ENCODE data around the gene BHMT. TPM values are rescaled to one million over a fixed set of nuclear protein-coding genes. Genes with fewer than 3 reads are reported as not detected.

The BHMT gene
- total RNA-seq, 1 experiment from 2014 or later: 1.2 TPM

- no peak for TF ChIP-seq ZSCAN18 (CRISPR knock-in tag; IDR thresholded peaks at IDR 0.05)
- no peak for TF ChIP-seq ZNF281 (CRISPR knock-in tag; IDR thresholded peaks at IDR 0.05)
- TF ChIP-seq ZNF121 (CRISPR knock-in tag; IDR thresholded peaks at IDR 0.05): no peak
- no peak for TF ChIP-seq ELF4 (CRISPR knock-in tag; IDR thresholded peaks at IDR 0.05; ENCODE audit: low read depth)
- TF ChIP-seq SMAD4 (CRISPR knock-in tag; IDR thresholded peaks at IDR 0.05): no peak
Measured at GRCh38 chr5:79181419-79182022, 69.9 kb downstream of the BHMT start (continued).

Other genes starting within 250 kb of the BHMT start
- gene ARSB, start 126.5 kb upstream of the BHMT start, total RNA-seq (2021): 9.7 to 10.5 TPM (median 10.0 TPM) in 3 replicates
- 0.21 to 0.37 TPM (median 0.35 TPM) in 3 replicates for gene DMGDH, start 42.1 kb upstream of the BHMT start, total RNA-seq (2021)
- gene BHMT2, start 42.0 kb upstream of the BHMT start, total RNA-seq (2021): 0.11 to 0.27 TPM in 2 of 3 replicates, not detected in the other
- gene JMY, start 124.3 kb downstream of the BHMT start, total RNA-seq (2021): 12.4 to 12.5 TPM (median 12.4 TPM) in 3 replicates

All from WTC11 (cell line).